ENCODE data around the gene IGFBP2.

DNA sequence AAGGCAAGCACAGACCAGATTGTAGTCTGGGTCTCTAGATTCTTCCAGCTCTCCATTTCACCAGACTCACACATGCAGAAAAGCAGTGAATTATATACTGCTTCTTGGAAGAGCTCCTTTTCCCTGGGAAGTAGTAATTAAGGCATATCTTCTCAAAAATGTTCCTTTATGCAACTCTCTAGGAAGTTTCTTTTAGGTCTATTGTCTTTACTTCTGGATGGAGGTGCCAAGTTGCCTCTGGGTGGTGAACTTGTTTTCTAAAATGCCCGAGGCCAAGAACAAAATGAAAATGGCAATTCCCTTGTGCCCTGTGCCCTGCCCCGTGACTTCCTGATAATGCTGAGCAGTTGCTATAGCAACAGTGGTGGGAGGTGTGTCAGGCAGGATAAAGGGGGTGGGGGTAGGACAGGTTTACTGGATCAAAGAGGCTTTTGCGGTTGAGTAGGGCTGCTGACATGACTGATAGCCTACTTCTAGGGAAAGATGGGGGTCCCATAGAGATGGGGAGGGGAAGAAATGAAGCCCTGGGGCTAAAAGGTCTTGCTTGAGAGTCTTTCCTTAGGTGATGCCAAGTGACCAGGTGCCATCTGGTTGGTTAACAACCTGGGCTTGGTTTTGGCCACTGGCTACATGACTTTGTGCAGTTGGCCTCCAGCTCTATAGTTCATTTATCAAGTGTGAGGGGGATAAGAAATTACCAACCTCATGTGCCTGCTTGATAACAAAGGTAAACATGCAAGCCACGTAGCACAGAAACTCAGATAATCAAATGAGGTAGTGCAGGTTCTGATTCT is 11.8 kb downstream of the IGFBP2 start:
- TF ChIP-seq, protein P1, sequence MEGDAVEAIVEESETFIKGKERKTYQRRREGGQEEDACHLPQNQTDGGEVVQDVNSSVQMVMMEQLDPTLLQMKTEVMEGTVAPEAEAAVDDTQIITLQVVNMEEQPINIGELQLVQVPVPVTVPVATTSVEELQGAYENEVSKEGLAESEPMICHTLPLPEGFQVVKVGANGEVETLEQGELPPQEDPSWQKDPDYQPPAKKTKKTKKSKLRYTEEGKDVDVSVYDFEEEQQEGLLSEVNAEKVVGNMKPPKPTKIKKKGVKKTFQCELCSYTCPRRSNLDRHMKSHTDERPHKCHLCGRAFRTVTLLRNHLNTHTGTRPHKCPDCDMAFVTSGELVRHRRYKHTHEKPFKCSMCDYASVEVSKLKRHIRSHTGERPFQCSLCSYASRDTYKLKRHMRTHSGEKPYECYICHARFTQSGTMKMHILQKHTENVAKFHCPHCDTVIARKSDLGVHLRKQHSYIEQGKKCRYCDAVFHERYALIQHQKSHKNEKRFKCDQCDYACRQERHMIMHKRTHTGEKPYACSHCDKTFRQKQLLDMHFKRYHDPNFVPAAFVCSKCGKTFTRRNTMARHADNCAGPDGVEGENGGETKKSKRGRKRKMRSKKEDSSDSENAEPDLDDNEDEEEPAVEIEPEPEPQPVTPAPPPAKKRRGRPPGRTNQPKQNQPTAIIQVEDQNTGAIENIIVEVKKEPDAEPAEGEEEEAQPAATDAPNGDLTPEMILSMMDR (conservative IDR thresholded peaks at IDR 0.05; ENCODE audit: low read depth in 2 of 2): no peak
- no peak for TF ChIP-seq EZH2phosphoT487 (IDR thresholded peaks at IDR 0.05; ENCODE audit: unreplicated experiment)
- no peak for TF ChIP-seq POLR2AphosphoS5 (IDR thresholded peaks at IDR 0.05; ENCODE audit: low read depth)
- no peak for TF ChIP-seq EZH2 (IDR thresholded peaks at IDR 0.05; ENCODE audit: low read depth, unreplicated experiment)
- TF ChIP-seq, protein P2, sequence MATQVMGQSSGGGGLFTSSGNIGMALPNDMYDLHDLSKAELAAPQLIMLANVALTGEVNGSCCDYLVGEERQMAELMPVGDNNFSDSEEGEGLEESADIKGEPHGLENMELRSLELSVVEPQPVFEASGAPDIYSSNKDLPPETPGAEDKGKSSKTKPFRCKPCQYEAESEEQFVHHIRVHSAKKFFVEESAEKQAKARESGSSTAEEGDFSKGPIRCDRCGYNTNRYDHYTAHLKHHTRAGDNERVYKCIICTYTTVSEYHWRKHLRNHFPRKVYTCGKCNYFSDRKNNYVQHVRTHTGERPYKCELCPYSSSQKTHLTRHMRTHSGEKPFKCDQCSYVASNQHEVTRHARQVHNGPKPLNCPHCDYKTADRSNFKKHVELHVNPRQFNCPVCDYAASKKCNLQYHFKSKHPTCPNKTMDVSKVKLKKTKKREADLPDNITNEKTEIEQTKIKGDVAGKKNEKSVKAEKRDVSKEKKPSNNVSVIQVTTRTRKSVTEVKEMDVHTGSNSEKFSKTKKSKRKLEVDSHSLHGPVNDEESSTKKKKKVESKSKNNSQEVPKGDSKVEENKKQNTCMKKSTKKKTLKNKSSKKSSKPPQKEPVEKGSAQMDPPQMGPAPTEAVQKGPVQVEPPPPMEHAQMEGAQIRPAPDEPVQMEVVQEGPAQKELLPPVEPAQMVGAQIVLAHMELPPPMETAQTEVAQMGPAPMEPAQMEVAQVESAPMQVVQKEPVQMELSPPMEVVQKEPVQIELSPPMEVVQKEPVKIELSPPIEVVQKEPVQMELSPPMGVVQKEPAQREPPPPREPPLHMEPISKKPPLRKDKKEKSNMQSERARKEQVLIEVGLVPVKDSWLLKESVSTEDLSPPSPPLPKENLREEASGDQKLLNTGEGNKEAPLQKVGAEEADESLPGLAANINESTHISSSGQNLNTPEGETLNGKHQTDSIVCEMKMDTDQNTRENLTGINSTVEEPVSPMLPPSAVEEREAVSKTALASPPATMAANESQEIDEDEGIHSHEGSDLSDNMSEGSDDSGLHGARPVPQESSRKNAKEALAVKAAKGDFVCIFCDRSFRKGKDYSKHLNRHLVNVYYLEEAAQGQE (IDR thresholded peaks at IDR 0.05; ENCODE audit: unreplicated experiment): no peak
- TF ChIP-seq NANOG (IDR thresholded peaks at IDR 0.05; ENCODE audit: borderline replicate concordance): no peak
- TF ChIP-seq ZNF114 (CRISPR knock-in tag; IDR thresholded peaks at IDR 0.05): no peak
- TF ChIP-seq CREB1 (CRISPR knock-in tag; IDR thresholded peaks at IDR 0.05; ENCODE audit: low read depth): no peak
- no peak for TF ChIP-seq JUNB (IDR thresholded peaks at IDR 0.05; ENCODE audit: unreplicated experiment)
- TF ChIP-seq STAT1 (IDR thresholded peaks at IDR 0.05; ENCODE audit: unreplicated experiment): no peak
- TF ChIP-seq, protein P3, sequence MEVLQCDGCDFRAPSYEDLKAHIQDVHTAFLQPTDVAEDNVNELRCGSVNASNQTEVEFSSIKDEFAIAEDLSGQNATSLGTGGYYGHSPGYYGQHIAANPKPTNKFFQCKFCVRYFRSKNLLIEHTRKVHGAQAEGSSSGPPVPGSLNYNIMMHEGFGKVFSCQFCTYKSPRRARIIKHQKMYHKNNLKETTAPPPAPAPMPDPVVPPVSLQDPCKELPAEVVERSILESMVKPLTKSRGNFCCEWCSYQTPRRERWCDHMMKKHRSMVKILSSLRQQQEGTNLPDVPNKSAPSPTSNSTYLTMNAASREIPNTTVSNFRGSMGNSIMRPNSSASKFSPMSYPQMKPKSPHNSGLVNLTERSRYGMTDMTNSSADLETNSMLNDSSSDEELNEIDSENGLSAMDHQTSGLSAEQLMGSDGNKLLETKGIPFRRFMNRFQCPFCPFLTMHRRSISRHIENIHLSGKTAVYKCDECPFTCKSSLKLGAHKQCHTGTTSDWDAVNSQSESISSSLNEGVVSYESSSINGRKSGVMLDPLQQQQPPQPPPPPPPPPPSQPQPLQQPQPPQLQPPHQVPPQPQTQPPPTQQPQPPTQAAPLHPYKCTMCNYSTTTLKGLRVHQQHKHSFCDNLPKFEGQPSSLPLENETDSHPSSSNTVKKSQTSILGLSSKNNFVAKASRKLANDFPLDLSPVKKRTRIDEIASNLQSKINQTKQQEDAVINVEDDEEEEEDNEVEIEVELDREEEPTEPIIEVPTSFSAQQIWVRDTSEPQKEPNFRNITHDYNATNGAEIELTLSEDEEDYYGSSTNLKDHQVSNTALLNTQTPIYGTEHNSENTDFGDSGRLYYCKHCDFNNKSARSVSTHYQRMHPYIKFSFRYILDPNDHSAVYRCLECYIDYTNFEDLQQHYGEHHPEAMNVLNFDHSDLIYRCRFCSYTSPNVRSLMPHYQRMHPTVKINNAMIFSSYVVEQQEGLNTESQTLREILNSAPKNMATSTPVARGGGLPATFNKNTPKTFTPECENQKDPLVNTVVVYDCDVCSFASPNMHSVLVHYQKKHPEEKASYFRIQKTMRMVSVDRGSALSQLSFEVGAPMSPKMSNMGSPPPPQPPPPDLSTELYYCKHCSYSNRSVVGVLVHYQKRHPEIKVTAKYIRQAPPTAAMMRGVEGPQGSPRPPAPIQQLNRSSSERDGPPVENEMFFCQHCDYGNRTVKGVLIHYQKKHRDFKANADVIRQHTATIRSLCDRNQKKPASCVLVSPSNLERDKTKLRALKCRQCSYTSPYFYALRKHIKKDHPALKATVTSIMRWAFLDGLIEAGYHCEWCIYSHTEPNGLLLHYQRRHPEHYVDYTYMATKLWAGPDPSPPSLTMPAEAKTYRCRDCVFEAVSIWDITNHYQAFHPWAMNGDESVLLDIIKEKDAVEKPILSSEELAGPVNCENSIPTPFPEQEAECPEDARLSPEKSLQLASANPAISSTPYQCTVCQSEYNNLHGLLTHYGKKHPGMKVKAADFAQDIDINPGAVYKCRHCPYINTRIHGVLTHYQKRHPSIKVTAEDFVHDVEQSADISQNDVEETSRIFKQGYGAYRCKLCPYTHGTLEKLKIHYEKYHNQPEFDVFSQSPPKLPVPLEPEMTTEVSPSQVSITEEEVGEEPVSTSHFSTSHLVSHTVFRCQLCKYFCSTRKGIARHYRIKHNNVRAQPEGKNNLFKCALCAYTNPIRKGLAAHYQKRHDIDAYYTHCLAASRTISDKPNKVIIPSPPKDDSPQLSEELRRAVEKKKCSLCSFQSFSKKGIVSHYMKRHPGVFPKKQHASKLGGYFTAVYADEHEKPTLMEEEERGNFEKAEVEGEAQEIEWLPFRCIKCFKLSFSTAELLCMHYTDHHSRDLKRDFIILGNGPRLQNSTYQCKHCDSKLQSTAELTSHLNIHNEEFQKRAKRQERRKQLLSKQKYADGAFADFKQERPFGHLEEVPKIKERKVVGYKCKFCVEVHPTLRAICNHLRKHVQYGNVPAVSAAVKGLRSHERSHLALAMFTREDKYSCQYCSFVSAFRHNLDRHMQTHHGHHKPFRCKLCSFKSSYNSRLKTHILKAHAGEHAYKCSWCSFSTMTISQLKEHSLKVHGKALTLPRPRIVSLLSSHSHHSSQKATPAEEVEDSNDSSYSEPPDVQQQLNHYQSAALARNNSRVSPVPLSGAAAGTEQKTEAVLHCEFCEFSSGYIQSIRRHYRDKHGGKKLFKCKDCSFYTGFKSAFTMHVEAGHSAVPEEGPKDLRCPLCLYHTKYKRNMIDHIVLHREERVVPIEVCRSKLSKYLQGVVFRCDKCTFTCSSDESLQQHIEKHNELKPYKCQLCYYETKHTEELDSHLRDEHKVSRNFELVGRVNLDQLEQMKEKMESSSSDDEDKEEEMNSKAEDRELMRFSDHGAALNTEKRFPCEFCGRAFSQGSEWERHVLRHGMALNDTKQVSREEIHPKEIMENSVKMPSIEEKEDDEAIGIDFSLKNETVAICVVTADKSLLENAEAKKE (CRISPR knock-in tag; IDR thresholded peaks at IDR 0.05): no peak
- no peak for TF ChIP-seq ZNF331 (CRISPR knock-in tag; IDR thresholded peaks at IDR 0.05; ENCODE audit: low read depth)
